ENCODE data around the gene SCGB1C1. TPM values are rescaled to one million over a fixed set of nuclear protein-coding genes. Genes with fewer than 3 reads are reported as not detected.

SCGB1C1 gene
- total RNA-seq, 1 experiment from 2014 or later: not detected

DNA sequence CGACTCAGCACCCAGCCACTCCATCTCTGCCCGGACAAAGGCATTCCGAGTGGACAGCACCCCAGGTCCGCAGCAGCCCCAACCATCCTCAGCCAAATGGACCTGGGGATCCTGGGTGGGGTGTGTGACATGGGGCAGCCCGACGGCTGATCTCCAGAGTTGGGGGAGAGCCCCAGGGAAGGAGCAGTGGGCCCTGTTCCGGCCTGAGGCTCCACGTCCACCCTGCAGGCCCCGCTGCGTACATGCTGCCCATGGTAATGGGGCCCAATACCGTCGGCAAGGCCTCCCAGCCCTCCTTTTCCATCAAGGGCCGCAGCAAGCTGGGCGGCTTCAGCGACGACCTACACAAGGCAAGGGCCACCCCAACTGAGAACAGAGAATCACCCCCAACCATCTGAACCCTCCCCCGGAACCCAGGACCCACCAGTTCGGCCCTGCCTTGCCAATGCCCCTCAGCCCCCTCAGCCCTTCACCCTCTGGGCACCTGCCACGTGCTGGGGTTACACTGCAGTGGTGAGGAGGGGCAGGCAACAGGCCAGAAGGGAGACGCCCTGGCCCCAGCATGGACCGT is 5.4 kb downstream of the SCGB1C1 start:
- Mint-ChIP-seq H3K4me1 (ENCODE audit: insufficient read depth, unreplicated experiment) (peaks cover 3% of the 10 kb centered on the region), H3K9me3 (ENCODE audit: unreplicated experiment) (no peaks in the 10 kb centered on the region), H3K36me3 (ENCODE audit: insufficient read depth, unreplicated experiment) (no peaks in the 10 kb centered on the region), H3K27me3 (ENCODE audit: insufficient read depth, unreplicated experiment) (no peaks in the 10 kb centered on the region), H3K4me3 (ENCODE audit: unreplicated experiment) (no peak overlapping the region), H3K27ac (ENCODE audit: low read depth, unreplicated experiment) (peak overlapping the region; percentile 31)
- POLR2A ChIA-PET: interaction anchor here (1.0 kb wide), 1 partner anchor 161 kb away, joined by 4 read pairs; no protein-coding TSS in a partner anchor
- no peak for DNase-seq (ENCODE audit: unreplicated experiment)
- no TSS peak for BruUV-seq (replicated peaks)
- intact Hi-C loops (cut with micrococcal nuclease): no loop called here
- TF ChIP-seq, protein P1, sequence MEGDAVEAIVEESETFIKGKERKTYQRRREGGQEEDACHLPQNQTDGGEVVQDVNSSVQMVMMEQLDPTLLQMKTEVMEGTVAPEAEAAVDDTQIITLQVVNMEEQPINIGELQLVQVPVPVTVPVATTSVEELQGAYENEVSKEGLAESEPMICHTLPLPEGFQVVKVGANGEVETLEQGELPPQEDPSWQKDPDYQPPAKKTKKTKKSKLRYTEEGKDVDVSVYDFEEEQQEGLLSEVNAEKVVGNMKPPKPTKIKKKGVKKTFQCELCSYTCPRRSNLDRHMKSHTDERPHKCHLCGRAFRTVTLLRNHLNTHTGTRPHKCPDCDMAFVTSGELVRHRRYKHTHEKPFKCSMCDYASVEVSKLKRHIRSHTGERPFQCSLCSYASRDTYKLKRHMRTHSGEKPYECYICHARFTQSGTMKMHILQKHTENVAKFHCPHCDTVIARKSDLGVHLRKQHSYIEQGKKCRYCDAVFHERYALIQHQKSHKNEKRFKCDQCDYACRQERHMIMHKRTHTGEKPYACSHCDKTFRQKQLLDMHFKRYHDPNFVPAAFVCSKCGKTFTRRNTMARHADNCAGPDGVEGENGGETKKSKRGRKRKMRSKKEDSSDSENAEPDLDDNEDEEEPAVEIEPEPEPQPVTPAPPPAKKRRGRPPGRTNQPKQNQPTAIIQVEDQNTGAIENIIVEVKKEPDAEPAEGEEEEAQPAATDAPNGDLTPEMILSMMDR (IDR thresholded peaks at IDR 0.05; ENCODE audit: unreplicated experiment): no peak
- CTCF ChIA-PET: interaction anchor here (0.7 kb wide), 1 partner anchor 250 kb away, joined by 3 read pairs; no protein-coding TSS in a partner anchor

DNA sequence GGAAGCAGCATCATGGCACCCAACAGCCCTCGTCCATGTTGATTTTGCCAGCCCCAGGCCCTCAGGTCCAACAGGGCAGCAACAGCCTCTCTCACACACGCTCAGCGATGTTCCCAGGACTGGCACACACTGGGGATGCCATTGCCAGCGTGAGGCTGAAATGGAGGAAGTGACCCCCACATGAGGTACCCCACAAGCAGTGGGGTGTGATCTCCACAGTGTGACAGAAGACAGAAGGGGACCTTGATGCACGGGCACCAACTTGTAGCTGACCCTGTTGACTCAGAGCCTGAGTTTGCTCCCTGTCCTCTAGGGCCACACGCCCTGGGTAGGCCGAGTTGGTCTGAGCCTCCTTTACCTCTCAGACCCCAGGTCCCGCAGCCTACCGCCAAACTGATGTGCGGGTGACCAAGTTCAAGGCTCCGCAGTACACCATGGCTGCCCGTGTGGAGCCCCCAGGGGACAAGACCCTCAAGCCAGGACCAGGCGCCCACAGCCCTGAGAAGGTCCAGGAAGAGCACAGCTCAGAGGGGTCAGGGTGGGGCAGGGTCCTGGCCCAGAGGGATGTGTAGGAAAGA is 6.2 kb downstream of the SCGB1C1 start:
- POLR2A ChIA-PET: no interaction called here

DNA sequence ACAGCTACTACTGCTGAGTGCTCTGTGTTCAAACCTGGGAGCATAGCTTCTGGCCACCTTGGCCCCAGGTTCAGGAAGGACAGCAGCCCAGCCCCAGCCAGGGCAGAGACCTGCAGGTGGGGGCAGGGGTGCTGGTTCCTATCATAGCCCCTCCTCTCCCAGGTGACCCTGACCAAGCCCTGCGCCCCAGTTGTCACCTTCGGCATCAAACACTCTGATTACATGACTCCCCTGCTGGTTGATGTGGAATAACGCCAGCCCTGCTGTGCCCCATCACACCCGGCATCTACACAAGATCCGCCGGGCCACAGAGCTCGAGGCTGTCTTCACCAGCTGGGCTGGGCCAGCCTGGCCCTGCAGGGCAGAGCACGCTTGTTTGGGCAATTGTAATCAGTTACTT is 6.9 kb downstream of the SCGB1C1 start:
- Mint-ChIP-seq H3K9me3 (ENCODE audit: unreplicated experiment) (no peaks in the 10 kb centered on the region), H3K27me3 (ENCODE audit: insufficient read depth, unreplicated experiment) (no peaks in the 10 kb centered on the region), H3K36me3 (ENCODE audit: insufficient read depth, unreplicated experiment) (no peaks in the 10 kb centered on the region), H3K4me1 (ENCODE audit: insufficient read depth, unreplicated experiment) (peaks cover 10% of the 10 kb centered on the region), H3K4me3 (ENCODE audit: unreplicated experiment) (no peak overlapping the region), H3K27ac (ENCODE audit: low read depth, unreplicated experiment) (no peak overlapping the region)
- no TSS peak for BruUV-seq (replicated peaks)
- CTCF ChIA-PET: interaction anchor here (0.9 kb wide), 1 partner anchor 461 kb away, joined by 4 read pairs; no protein-coding TSS in a partner anchor
- intact Hi-C loops (cut with micrococcal nuclease): no loop called here
- DNase-seq (ENCODE audit: unreplicated experiment): no peak
- POLR2A ChIA-PET: interaction anchor here (0.7 kb wide), 1 partner anchor 9 kb away, joined by 4 read pairs; no protein-coding TSS in a partner anchor
- TF ChIP-seq, protein P1 (IDR thresholded peaks at IDR 0.05; ENCODE audit: unreplicated experiment): no peak

More for the DNA sequence above, 6.2 kb downstream of the SCGB1C1 start:
- CTCF ChIA-PET: interaction anchor here (0.7 to 0.9 kb wide), 2 partner anchors 250 to 462 kb away, joined by 3 to 4 read pairs; no protein-coding TSS in a partner anchor
- no peak for DNase-seq (ENCODE audit: unreplicated experiment)
- BruUV-seq (replicated peaks): no TSS peak
- Mint-ChIP-seq H3K4me1 (ENCODE audit: insufficient read depth, unreplicated experiment) (peaks cover 10% of the 10 kb centered on the region), H3K4me3 (ENCODE audit: unreplicated experiment) (no peak overlapping the region), H3K9me3 (ENCODE audit: unreplicated experiment) (no peaks in the 10 kb centered on the region), H3K36me3 (ENCODE audit: insufficient read depth, unreplicated experiment) (no peaks in the 10 kb centered on the region), H3K27ac (ENCODE audit: low read depth, unreplicated experiment) (no peak overlapping the region), H3K27me3 (ENCODE audit: insufficient read depth, unreplicated experiment) (no peaks in the 10 kb centered on the region)
- intact Hi-C loops (cut with micrococcal nuclease): no loop called here
- TF ChIP-seq, protein P1 (IDR thresholded peaks at IDR 0.05; ENCODE audit: unreplicated experiment): no peak

DNA sequence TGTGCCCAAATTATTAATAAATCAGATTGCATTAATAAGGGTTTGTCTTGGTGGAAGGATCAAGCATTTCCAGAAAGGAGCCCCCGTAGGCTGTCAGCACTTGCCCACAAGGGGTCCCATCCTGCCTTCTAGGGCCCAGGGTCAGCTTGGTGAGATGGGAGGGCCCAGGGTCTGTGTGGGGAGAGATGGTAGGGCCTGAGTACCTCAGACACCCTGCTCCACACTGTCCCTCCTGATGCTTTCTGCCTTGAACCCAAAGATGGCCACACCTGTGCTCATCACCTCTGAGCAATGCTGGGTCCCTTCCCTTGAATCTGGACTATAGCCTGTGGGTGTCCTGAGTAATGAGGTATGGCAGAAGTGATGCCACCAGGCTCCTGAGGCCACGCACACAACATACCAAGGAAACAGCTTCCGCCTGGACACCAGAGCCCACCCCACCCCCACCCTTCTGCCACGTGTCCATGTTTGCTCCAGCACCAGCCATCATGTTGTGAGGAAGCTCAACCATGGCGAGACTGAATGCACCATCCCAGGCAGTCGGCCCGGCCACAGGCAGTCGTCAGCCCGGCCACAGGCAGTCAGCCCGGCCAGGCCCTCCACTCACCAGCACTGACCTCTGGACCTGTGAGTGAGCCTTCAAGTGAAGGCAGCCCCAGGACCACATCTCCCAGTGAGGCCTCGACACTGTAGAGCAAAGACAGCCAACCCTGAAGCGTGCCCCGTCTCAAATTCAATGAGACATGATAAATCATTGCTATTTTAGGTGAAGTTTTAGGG is 7.5 kb downstream of the SCGB1C1 start:
- Mint-ChIP-seq H3K27ac (ENCODE audit: low read depth, unreplicated experiment) (no peak overlapping the region), H3K36me3 (ENCODE audit: insufficient read depth, unreplicated experiment) (peaks cover 4% of the 10 kb centered on the region), H3K9me3 (ENCODE audit: unreplicated experiment) (no peaks in the 10 kb centered on the region), H3K4me3 (ENCODE audit: unreplicated experiment) (no peak overlapping the region), H3K4me1 (ENCODE audit: insufficient read depth, unreplicated experiment) (peaks cover 10% of the 10 kb centered on the region), H3K27me3 (ENCODE audit: insufficient read depth, unreplicated experiment) (no peaks in the 10 kb centered on the region)
- ChIA-PET POLR2A (interaction anchor here (0.7 kb wide), 1 partner anchor 9 kb away, joined by 4 read pairs; no protein-coding TSS in a partner anchor), CTCF (no interaction called here)
- no TSS peak for BruUV-seq (replicated peaks)
- no peak for DNase-seq (ENCODE audit: unreplicated experiment)
- intact Hi-C loops (cut with micrococcal nuclease): no loop called here
- TF ChIP-seq, protein P1 (IDR thresholded peaks at IDR 0.05; ENCODE audit: unreplicated experiment): no peak
